Stimulated activated CD4-positive, alpha-beta T cell treated with anti-CD3 and anti-CD28 coated beads, Interleukin-15, amount 100 ng/mL, for 1 hour (primary cell): Measurements from ENCODE around the gene APP.
A peak's percentile ranks its signal among the peaks of the same experiment; 100 is the strongest.

Experiments used
- DNase-seq, 2 donors: peaks; one replicate each; pipeline ENCODE4 v3.0.0-alpha.2; 2020; ENCODE audit warnings: low read depth in 1 of 2, low spot score in 1 of 2

The APP gene

DNA sequence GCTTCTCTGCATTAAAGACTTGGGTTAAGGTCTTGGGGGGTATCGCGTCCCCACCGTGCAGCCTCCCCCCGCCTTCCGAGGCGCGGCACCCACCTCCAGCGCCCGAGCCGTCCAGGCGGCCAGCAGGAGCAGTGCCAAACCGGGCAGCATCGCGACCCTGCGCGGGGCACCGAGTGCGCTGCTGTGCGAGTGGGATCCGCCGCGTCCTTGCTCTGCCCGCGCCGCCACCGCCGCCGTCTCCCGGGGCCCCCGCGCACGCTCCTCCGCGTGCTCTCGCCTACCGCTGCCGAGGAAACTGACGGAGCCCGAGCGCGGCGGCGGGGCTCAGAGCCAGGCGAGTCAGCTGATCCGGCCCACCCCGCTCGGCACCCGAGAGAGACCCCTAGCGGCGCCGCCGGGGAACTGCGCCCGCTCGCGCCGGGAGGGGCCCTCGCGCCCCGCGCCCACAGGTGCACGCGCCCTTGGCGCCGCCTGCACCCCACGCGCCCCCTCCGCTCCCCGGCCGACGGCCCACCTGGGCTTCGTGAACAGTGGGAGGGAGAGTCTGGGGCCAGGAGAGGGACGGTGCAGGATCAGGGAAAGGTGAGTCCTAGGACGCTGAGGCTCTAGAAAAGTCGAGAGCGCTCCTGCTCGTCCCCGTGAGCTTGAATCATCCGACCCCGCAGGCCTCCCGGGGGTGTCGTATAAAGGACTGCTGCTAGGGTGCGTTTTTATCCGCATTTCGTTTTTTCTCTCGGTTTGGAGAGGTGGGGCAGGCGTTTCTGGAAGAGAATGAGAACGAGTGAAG is at the start of gene APP:
APP (minus strand) TSS at position 300 of the 787 bp plus-strand sequence; CDS start at position 150, 150 bp downstream.
- DNase-seq, result peak; percentile 78 to 93

DNA sequence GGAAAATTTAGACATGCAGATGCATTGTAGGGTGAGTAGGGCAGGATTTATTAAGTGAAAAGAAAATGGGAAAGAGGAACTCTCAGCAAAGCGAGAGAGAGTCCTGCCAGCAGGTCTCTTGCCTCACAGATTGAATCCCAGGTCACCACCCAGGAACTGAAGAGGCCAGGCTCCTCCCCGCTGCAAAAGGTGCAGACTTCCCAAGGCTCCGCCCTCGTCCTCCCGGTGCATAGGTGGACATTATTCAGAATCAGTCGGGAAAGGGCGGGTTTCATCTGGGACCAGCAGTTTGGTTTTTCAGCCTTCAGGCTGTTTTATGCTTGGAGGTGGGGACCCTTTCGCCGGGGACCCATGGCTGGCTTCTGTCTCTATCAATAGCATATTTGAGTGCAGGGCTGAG is 41.6 kb upstream of the APP start:
- DNase-seq, result no peak

DNA sequence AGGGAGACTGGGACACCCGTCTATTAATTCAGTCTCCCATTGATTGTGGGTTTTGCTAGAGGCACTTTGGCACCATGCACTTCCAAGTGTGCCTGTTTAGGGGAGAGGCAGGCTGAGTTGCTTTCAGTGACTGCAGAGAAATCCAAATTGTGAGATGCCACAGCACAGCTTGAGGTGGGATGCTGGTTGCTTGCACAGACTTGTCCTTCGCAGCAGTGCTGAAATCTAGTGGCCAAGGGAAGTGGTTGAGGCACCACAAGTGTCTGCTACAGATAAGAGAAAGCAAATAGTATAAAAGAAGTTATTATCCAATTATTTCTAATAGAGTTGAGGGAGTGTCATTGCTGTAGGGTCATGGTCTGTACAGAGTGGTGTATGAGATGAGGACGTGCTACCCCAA is 40.0 kb upstream of the APP start:
- DNase-seq, result no peak

DNA sequence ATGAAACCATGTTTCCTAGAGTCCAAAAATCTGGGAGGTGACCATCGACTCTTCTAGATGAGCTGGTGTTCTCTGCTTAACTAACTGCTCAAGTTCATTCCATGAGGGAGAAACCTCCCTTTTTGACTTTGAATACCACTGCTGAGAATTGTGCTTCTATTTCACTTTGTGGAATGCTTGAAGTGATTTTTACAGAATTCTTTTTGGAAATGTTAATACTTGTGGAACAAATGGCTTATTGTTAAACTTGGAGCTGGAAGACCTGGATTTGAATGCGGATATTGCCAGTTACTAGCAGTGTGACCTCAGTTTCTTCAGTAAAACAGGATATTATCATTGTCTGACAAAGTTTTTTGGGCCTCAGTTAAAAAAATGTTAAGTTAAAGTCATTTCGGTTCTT is 36.5 kb upstream of the APP start:
- DNase-seq, result no peak

DNA sequence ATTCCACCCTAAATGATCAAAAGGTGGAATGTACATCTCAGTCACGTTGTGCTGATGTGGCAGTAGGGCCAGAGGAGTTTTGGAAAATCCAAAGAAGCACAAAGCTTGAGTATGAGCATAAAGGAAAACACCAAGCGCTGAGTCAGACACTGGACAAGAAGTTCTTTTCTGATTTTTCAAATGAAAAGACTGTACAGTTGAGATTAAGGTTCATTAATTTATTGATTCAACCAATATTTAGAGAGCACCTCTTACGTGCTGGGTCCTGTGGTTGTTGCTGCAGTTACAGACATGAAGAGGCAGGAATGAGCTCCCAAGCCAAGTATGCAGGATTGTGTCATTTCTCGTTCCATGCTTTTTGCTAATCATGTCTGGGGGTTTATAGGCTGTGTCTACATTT is 28.9 kb upstream of the APP start:
- DNase-seq, result no peak

DNA sequence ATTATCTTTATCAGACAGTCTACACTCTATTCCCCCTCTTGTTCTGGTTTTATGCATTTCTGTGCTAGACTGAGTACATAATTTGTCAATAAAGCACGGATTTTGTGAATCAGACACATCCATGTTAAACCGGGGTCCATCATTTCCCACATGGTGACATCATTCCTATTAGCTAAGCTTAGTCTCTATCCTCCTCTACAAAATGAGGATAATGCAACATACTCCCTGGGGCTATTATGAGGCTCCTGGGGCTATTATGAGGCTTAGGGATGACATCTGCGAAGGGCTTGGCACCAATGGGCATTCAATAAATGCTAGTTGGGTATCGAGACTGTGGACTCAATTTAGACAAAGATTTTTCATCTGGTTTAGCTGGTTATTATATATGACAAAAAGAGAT is 25.1 kb upstream of the APP start:
- no peak for DNase-seq

DNA sequence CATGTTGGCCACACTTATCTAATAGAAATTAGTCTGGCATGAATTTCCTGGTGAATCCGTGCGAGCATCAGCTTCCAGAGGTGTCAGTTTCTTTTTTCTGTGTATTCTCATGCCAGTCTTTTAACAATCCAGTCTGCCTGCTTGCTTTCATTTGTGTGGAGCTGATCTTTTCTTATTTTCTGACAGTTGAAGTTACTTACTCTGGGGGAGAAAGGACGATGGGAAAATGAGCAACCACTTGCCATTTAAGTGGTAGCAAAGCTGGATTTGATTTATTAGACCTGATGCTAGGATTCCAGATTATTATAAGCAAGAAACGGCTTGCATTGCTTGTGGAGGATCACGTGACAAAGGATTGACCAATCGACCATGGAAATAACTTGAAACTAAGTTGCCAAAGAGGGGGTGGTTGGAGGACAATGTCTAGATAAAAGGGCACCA is 24.3 kb upstream of the APP start:
- DNase-seq, result no peak

DNA sequence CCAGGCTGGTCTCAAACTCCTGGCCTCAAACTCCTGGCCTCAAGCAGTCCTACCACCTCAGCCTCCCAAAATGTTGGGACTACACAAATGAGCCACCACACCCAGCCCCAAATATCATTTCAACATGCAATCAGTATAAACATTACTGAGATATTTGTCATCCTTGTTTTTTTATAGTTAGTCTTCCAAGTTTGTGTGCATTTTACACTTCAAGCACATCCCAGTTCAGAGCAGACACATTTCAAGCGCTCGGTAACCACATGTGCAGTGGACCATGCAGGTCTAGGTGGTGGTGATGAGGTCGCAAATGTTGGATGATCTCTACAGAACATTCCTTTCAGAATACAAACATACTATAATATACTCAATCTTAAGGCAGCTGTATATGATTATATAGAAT is 23.8 kb upstream of the APP start:
- DNase-seq, result no peak

DNA sequence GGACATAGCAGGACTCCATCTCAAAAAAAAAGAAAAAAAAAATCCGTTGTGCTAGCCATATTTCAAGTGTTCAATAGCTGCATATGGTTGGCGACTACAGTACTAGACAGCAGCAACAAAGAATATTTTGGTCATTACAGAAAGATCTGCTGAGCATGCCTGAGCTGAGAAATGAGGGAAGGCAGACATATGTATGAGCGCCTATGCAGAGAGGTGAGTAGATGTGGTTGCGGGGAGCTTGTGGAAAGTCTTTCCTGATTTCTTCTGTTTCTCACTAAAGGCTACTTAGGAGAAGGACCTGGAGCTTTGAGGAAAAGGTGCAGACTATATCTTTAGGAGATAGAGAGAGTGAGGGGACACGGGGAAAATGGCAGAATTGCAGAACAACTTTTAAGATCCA is 21.0 kb upstream of the APP start:
- DNase-seq, result no peak

DNA sequence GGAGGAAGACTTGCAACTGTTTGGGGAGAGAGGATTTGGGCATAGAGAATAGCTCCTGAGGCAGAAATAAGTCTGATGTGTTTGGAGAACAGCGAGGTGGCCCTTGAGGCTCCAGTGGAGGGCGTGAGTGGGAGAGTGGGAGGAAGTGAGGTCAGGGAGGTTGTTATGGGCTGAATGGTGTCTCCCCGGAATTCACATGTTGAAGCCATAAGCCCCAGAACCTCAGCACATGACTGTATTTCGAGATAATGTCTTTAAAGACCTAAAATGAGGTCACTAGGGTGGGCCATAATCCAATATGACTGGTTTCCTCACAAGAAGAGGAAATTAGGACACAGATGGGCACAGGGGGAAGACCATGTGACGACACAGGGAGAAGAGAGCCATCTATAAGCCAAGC is 17.9 kb upstream of the APP start:
- DNase-seq, result no peak

DNA sequence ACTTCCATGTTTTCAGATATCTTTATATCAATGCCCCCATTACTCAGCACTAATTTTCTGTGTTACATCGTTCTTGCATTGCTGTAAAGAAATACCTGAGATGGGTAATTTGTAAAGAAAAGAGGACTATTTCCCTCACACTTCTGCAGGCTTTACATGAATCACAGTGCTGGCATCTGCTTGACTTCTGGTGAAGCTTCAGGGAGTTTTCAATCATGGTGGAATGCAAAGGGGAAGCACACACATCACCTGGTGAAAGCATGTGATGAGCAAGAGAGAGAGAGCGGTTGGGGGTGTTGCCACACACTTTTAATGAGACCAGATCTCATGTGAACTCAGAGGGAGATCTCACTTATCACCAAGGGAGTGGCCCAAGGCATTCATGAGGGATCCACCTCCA is 14.9 kb upstream of the APP start:
- no peak for DNase-seq

DNA sequence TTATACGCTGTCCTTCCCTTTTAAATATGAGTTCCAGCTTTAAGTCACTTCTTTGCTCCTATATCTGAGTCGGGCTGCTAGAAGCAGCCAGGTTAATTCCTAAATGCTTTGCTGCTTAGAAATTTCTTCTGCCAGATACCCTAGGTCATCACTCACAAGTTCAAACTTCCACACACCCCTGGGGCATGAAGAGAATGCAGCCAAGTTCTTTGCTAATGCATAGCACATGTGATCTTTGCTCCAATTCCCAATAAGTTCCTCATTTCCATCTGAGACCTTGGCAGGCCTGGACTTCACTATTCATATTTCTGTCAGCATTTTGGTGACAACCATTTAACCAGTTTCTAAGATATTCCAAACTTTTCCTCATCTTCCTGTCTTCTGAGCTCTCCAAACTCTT is 14.5 kb upstream of the APP start:
- DNase-seq, result no peak

DNA sequence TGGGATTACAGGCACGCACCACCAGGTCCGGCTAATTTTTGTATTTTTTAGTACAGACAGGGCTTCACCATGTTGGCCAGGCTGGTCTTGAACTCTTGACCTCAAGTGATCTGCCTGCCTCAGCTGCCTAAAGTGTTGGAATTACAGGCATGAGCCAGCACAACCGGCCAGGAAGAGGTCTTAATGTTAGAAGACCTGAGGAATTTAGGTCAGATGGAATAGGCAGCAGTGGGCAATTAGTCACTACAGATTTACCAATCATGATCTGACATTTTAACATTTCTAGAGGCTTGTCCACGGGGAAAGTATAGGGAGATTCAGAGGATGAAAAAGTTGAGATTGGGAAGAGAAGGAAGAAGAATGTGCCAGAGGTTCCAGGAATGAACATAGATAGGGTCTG is 8.9 kb upstream of the APP start:
- DNase-seq, result no peak

DNA sequence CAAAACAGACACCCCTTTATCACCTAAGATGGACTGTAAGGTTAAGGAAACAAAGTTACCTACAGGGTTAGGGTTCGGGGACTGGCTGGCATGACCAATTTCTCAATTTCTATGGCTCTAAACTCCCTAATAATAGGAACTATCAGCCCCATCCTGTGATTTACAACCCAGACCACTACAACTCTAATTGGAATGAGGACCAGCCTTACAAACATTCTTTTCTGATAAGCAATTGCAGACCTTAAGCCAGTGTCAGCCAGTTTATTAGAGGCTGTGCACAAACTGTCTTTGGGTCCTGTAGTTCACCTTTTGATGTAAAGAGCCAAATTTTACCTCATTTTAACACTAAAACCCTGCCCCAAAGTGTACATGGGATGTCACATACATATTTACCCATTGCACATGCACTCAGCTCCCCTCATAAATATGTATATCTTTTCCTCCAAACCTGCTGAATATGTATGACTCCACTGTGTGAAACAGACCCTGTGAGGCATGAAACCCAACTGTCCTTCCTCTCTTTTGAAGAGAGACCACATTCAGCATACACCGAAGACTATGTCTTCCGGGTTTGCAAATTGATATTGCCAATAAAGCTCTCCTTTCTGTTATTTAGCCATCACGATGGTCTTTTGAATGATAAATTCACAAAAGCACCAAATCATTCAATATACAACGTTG is 7.3 kb upstream of the APP start:
- no peak for DNase-seq

DNA sequence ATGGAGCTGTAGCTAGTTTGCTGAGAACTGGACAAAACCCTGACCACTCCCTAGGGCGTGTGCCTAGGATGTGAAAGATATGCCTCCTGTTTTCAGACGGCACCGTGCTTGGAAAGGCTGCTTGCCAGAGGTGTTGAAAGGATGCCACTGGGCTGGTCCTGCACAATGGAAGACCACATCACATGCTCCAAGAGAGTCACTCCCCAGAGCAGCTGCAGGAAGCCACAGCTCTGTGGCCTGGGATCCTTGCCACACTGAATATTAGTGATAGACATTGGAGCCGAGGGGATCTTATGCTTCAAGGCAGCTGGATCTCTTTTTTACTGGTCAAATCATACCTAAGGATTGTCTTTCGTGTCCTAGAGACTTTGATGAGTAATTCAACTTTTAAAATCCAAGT is 6.6 kb upstream of the APP start:
- no peak for DNase-seq

DNA sequence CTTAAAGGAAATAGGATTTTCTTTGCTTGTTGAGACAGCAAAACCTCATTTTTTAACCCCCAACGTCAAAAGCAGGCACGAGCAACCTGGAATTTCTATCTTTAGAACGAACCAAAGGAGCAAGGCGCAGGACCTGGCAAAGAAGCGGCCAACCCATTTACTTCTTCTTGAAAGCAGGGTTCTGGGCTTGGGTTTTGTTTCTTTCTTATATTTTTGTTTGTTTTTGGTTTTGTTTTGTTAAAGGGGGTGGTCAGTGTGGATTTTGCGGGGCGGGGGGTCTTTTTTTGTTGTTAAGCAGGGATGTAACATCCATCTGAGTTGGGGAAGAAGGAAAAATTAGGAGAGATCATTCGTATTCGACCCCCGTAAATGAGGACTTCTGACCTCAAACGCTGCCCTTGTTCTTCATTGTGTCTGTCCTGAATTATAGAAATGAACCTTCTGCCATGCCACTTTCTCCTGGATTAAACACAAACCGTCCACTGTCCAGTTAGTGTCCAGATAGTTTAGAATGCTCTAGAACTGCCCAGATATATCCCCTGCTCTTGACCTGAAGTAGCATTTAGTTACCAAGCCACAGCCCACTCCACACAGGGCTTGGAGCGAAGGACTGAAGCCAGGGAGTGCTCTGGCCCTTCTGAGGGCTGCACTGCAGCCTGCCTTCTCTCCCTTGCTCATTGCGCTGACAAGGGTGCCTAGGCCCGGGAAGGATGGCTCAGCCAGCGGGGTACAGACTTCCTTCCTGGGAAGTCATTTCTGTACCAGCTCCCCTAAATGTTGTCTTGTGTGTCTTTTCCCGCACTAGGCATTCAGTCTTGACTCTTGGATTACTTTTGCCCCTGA is 909 bp upstream of the APP start:
- no peak for DNase-seq

DNA sequence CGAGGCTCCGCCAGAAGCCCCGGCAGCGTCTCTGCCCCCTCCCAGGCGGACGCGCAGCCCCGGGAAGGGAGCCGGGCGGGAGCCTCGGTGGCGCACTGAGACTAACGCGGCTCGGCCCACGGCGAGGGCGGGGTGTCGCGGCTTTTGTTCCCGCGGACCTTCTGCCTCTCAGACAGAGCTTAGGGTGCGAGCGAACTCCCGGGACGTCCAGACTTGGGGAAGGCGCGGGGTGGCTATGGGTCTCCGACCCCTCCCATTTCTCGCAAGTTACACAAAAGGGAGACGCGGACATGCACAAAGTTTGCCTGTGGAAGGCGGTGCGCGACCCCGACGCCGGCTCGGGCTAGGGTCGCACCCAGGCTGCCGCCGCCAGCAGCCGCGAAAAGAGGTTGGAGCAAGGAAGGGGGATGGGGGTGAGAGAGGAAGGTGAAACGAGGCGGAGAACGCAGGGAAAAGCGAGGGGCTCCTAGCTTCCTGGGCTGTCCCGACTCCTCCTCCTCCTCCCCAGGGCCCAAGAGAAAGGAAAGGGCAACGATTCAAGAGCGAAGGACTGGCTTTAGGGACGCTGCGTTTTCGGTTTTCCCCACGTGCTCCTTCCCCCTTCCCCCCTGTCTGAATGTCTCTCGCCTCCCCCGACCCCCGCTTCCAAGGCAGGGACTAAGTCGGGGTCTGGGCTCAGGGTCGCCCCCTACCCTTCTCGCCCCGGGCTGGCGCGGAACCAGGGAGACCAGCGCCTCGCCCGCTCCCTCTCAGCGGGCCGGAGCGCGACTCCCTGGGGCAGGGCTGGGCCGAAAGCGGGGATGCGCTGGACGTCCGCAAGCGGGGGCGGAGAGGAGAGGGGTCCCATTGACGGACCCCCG is 729 bp downstream of the APP start:
- peak; percentile 6 to 17 for DNase-seq

DNA sequence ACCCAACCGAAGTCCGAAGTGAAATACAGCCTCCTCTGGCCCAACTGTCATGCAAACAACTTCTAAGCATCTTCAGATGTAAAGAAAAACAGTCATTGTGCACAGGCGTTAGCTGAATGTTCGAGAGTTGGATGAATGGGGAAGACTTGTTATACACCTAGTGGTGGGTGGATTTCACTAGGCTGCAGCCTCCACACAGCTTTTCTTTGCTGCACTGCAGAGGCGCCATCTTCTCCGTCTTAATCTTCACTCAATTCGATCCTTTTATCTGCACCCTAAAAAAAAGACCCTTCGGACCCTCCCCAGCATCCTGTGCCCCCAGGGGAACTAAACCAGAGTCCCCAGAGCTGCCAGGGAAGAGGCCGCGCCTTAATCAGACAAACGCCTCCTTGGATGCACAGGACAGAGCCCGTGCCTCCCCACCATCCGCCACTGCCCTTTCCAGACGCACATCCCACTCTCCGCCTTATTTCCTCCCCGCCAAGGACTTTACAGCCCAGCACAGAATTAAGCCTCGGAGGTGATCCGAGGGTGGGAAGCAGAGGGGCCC is 1.4 kb downstream of the APP start:
- DNase-seq, result peak; percentile 8 to 12

DNA sequence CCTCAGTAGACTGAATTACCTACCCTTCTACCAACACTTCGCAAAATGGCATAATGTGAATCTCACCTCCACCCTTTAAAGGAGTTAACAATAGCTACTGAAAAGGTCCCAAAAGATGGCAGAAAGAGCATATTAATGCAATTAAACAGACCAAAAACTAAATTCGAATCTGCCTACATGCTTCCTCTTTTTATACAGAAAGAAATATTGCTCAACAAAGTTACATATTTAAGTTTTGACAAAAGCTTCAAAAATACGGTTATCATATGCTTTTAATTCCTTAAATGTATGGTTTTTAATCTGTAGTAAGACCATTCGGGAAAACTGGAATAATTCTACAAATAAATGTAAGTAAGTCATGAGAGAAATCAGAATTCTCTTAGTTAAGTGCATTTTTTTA is 2.2 kb downstream of the APP start:
- DNase-seq, result no peak

DNA sequence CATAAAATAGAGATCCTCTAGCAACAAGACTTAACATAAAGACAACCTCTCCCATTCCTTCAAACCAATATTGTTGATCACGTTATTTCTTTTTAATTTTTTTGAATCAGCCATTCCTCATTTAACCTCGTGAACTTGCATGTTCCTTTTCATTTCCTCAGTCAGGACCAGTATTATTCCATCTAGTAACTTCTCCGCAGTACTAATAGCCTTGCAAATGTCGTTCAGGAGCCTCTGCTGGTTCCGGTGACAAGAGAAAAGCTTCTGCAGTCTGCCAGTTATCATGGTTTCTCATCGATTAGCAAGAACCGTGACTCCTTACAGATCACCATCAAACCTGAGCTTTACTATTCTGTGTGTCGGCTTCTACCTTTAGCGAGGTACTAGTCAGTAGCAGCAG is 3.0 kb downstream of the APP start:
- DNase-seq, result no peak

DNA sequence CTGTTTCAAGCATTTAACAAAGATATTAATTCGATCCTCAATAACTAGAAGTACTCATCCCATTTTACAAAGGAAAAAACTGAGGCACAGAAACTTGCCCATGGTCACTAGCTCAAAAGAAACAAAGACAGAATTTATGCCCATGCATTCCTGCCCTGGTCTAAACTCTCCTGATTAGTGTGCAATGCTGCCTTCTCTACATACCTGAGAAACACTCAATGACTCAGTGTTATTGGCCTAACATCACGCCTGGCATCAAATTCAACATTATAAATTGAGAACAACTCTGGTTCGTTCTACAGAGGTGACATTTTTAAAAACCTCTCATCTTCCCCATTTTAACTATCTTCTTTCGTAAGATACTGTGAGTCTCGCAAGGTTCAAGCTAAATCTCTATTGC is 5.2 kb downstream of the APP start:
- DNase-seq, result no peak
